LNCaP clone FGC (cell line): Measurements from ENCODE around the gene BEND6.

Experiments
- DNase-seq: peaks from one replicate; pipeline ENCODE4 v3.0.0-alpha.2; 2011; ENCODE audit warnings: low read depth
- H3K4me3 ChIP-seq: 2 replicates; pipeline ENCODE4 v1.5.1; 2011; ENCODE audit warnings: mild to moderate bottlenecking, low read depth, low read length, control low read depth
- TF ChIP-seq, protein P1 (sequence below): IDR thresholded peaks from 2 replicates; pipeline ENCODE4 v1.5.1; 2012; ENCODE audit warnings: mild to moderate bottlenecking; ENCODE audit not compliant: control insufficient read depth, insufficient read depth; ENCODE audit errors: extremely low read depth

Gene BEND6

DNA sequence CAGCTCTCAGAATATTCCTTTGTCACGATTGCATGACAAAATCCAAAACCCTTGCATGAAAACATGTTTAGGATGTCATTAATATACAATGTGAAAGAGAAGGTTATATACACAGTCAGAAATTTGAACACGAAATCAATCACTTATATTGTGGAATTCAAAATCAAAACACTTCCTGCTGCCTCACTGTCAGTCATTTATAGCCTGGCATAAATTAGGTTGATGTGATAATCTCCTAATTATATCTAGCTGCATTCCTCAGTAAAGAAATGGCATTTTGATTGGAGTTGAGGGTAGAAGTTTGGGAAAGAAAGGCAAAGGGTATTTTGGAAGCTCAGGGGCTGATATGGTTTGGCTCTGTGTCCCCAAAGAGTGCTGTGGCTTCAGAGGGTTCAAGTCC is 24.1 kb upstream of the BEND6 start:
- TF ChIP-seq, protein P1, sequence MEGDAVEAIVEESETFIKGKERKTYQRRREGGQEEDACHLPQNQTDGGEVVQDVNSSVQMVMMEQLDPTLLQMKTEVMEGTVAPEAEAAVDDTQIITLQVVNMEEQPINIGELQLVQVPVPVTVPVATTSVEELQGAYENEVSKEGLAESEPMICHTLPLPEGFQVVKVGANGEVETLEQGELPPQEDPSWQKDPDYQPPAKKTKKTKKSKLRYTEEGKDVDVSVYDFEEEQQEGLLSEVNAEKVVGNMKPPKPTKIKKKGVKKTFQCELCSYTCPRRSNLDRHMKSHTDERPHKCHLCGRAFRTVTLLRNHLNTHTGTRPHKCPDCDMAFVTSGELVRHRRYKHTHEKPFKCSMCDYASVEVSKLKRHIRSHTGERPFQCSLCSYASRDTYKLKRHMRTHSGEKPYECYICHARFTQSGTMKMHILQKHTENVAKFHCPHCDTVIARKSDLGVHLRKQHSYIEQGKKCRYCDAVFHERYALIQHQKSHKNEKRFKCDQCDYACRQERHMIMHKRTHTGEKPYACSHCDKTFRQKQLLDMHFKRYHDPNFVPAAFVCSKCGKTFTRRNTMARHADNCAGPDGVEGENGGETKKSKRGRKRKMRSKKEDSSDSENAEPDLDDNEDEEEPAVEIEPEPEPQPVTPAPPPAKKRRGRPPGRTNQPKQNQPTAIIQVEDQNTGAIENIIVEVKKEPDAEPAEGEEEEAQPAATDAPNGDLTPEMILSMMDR: no peak
- DNase-seq: no peak

GRCh38 chr6:56932910-56933477 is 21.9 kb upstream of the BEND6 start:
- no peak for DNase-seq
- no peak overlapping the region for H3K4me3 ChIP-seq
- TF ChIP-seq, protein P1: no peak

More for the DNA sequence above, 24.1 kb upstream of the BEND6 start:
- no peak overlapping the region for H3K4me3 ChIP-seq

GRCh38 chr6:56933650-56934049 is 21.3 kb upstream of the BEND6 start:
- TF ChIP-seq, protein P1: no peak
- DNase-seq: no peak
- no peak overlapping the region for H3K4me3 ChIP-seq

- TF ChIP-seq, protein P1: no peak
- no peak overlapping the region for H3K4me3 ChIP-seq
- no peak for DNase-seq
Observed at GRCh38 chr6:56934876-56935275, 20.0 kb upstream of the BEND6 start.

- no peak overlapping the region for H3K4me3 ChIP-seq
- no peak for DNase-seq
- TF ChIP-seq, protein P1: no peak
Observed at GRCh38 chr6:56936466-56936865, 18.4 kb upstream of the BEND6 start.

DNA sequence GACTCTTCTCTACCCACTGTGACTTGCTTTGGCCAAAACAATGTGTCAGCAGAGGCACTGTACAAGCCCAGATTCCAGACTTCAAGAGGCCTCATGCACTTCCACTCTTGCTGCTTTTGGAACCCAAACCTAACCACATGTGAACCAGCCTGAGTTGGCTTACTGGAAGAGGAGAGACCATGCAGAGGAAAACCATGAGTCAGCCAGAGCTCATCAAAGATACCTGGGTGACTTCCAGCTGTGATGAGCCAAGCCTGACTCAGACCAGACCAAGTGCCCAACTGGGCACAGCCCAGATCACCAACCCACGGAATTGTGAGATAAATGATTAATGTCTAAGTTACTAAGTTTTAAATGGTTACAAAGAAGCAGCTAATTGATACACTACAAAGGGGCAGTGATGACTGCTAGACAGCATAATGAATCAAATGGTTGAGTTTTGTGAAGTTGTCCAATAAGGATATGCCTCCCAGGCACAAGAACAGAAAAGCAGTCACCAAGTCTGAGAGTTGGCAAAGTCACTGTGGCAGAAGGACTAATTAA is 16.2 kb upstream of the BEND6 start:
- DNase-seq: no peak
- H3K4me3 ChIP-seq: no peak overlapping the region
- TF ChIP-seq, protein P1: no peak

GRCh38 chr6:56940463-56940862 is 14.4 kb upstream of the BEND6 start:
- TF ChIP-seq, protein P1: no peak
- no peak overlapping the region for H3K4me3 ChIP-seq
- DNase-seq: no peak
